HAP-1 (cell line): Measurements from ENCODE around the gene NREP.

Experiments
- DNase-seq, 2 experiments: peaks; one replicate each; pipeline ENCODE4 v3.0.0-alpha.2; 2016 to 2020; ENCODE audit warnings: low spot score in 2 of 2
- H3K27me3 ChIP-seq: fragments of 250-450 bp; sonication (Bioruptor Pico); 2 replicates; pipeline ENCODE4 v1.5.1; 2020; ENCODE audit warnings: low read depth, mild to moderate bottlenecking, moderate library complexity
- H3K36me3 ChIP-seq: fragments of 250-450 bp; sonication (Bioruptor Pico); replicated peaks from 2 replicates; pipeline ENCODE4 v1.5.1; 2020; ENCODE audit warnings: mild to moderate bottlenecking
- H3K4me1 ChIP-seq: fragments of 250-450 bp; sonication (Bioruptor Pico); 2 replicates; pipeline ENCODE4 v1.5.1; 2020; ENCODE audit warnings: mild to moderate bottlenecking
- H3K4me3 ChIP-seq: fragments of 250-450 bp; sonication (Bioruptor Pico); 2 replicates; pipeline ENCODE4 v1.5.1; 2020; ENCODE audit warnings: mild to moderate bottlenecking, moderate library complexity
- H3K9me3 ChIP-seq: fragments of 250-450 bp; sonication (Bioruptor Pico); 2 replicates; pipeline ENCODE4 v1.5.1; 2020; ENCODE audit warnings: mild to moderate bottlenecking, moderate library complexity
- in situ Hi-C: fragments of 300-500 bp; cut with MboI; formaldehyde crosslinking; loops from 3 replicates; pipeline ENCODE4 v1.14.3; 2020; ENCODE audit warnings: low sequenced_read_pairs, inconsistent platforms, mixed read lengths

Gene NREP

GRCh38 chr5:111756581-111757354 lies at the start of gene NREP:
NREP (minus strand) TSS chr5:111757194; CDS start chr5:111755772, 1,422 bp downstream.
- H3K4me1 ChIP-seq = peaks cover 38% of the 10 kb centered on the region
- no peak for DNase-seq
- H3K9me3 ChIP-seq = no peaks in the 10 kb centered on the region
- peak within 1 kb of the TSS; percentile 53 for H3K4me3 ChIP-seq
- H3K27me3 ChIP-seq = no peaks in the 10 kb centered on the region
- no peaks in the 10 kb centered on the region for H3K36me3 ChIP-seq
- in situ Hi-C loops = no loop called here

- no peaks in the 10 kb centered on the region; the same call in 1 of the 2 replicates for H3K27me3 ChIP-seq
- DNase-seq = no peak
- H3K4me1 ChIP-seq = no peaks in the 10 kb centered on the region
- H3K36me3 ChIP-seq = no peaks in the 10 kb centered on the region
- H3K9me3 ChIP-seq = no peaks in the 10 kb centered on the region
- no peak overlapping the region for H3K4me3 ChIP-seq
- in situ Hi-C loops = no loop called here
These were observed 49.8 kb upstream of the NREP start for GRCh38 chr5:111806753-111807152.

GRCh38 chr5:111806156-111806555 lies 49.2 kb upstream of the NREP start:
- Histone ChIP-seq H3K4me3 (no peak overlapping the region), H3K36me3 (no peaks in the 10 kb centered on the region), H3K27me3 (no peaks in the 10 kb centered on the region; the same call in 1 of the 2 replicates), H3K4me1 (peaks cover 3% of the 10 kb centered on the region; the same call in 1 of the 2 replicates), H3K9me3 (no peaks in the 10 kb centered on the region)
- DNase-seq = no peak
- in situ Hi-C loops = no loop called here

GRCh38 chr5:111805071-111805470 lies 48.1 kb upstream of the NREP start:
- Histone ChIP-seq H3K36me3 (no peaks in the 10 kb centered on the region), H3K4me1 (peaks cover 7% of the 10 kb centered on the region; the same call in 1 of the 2 replicates), H3K9me3 (no peaks in the 10 kb centered on the region), H3K4me3 (no peak overlapping the region), H3K27me3 (no peaks in the 10 kb centered on the region; the same call in 1 of the 2 replicates)
- in situ Hi-C loops = no loop called here
- no peak for DNase-seq

GRCh38 chr5:111800351-111800750 lies 43.4 kb upstream of the NREP start:
- DNase-seq = no peak
- peaks cover 7% of the 10 kb centered on the region; the same call in 1 of the 2 replicates for H3K4me1 ChIP-seq
- H3K27me3 ChIP-seq = no peaks in the 10 kb centered on the region
- no peaks in the 10 kb centered on the region for H3K36me3 ChIP-seq
- in situ Hi-C loops = no loop called here
- H3K9me3 ChIP-seq = 0 out of 2 replicates have a peak, but pooled peaks cover 3% of the 10 kb centered on the region
- no peak overlapping the region for H3K4me3 ChIP-seq

GRCh38 chr5:111795142-111795541 lies 38.1 kb upstream of the NREP start:
- no peaks in the 10 kb centered on the region for H3K4me1 ChIP-seq
- no peak overlapping the region for H3K4me3 ChIP-seq
- no peaks in the 10 kb centered on the region for H3K27me3 ChIP-seq
- in situ Hi-C loops = no loop called here
- H3K9me3 ChIP-seq = 0 out of 2 replicates have a peak, but pooled peaks cover 5% of the 10 kb centered on the region
- no peaks in the 10 kb centered on the region for H3K36me3 ChIP-seq
- no peak for DNase-seq

- in situ Hi-C loops = no loop called here
- Histone ChIP-seq H3K4me3 (no peak overlapping the region), H3K4me1 (no peaks in the 10 kb centered on the region), H3K9me3 (0 out of 2 replicates have a peak, but pooled peaks cover 5% of the 10 kb centered on the region), H3K36me3 (no peaks in the 10 kb centered on the region), H3K27me3 (no peaks in the 10 kb centered on the region)
- DNase-seq = no peak
These were observed 35.6 kb upstream of the NREP start for GRCh38 chr5:111792471-111793058.

GRCh38 chr5:111790295-111790694 lies 33.3 kb upstream of the NREP start:
- no peaks in the 10 kb centered on the region for H3K36me3 ChIP-seq
- no peak overlapping the region for H3K4me3 ChIP-seq
- DNase-seq = no peak
- H3K4me1 ChIP-seq = no peaks in the 10 kb centered on the region
- H3K9me3 ChIP-seq = 0 out of 2 replicates have a peak, but pooled peaks cover 2% of the 10 kb centered on the region
- no peaks in the 10 kb centered on the region for H3K27me3 ChIP-seq
- in situ Hi-C loops = no loop called here

- in situ Hi-C loops = no loop called here
- H3K4me1 ChIP-seq = no peaks in the 10 kb centered on the region
- H3K36me3 ChIP-seq = no peaks in the 10 kb centered on the region
- H3K4me3 ChIP-seq = no peak overlapping the region
- no peaks in the 10 kb centered on the region for H3K27me3 ChIP-seq
- H3K9me3 ChIP-seq = no peaks in the 10 kb centered on the region
- no peak for DNase-seq
These were observed 30.0 kb upstream of the NREP start for GRCh38 chr5:111787006-111787405.

GRCh38 chr5:111784491-111785181 lies 27.6 kb upstream of the NREP start:
- Histone ChIP-seq H3K27me3 (no peaks in the 10 kb centered on the region), H3K4me3 (no peak overlapping the region), H3K4me1 (peaks cover 9% of the 10 kb centered on the region), H3K36me3 (no peaks in the 10 kb centered on the region), H3K9me3 (no peaks in the 10 kb centered on the region)
- no peak for DNase-seq
- in situ Hi-C loops = no loop called here

GRCh38 chr5:111783537-111783936 lies 26.5 kb upstream of the NREP start:
- no peak for DNase-seq
- H3K4me3 ChIP-seq = no peak overlapping the region
- no peaks in the 10 kb centered on the region for H3K27me3 ChIP-seq
- H3K36me3 ChIP-seq = no peaks in the 10 kb centered on the region
- no peaks in the 10 kb centered on the region for H3K9me3 ChIP-seq
- peaks cover 13% of the 10 kb centered on the region for H3K4me1 ChIP-seq
- in situ Hi-C loops = no loop called here

GRCh38 chr5:111782216-111782615 lies 25.2 kb upstream of the NREP start:
- H3K27me3 ChIP-seq = no peaks in the 10 kb centered on the region
- H3K4me1 ChIP-seq = peaks cover 13% of the 10 kb centered on the region
- H3K9me3 ChIP-seq = no peaks in the 10 kb centered on the region
- in situ Hi-C loops = no loop called here
- no peak for DNase-seq
- no peaks in the 10 kb centered on the region for H3K36me3 ChIP-seq
- no peak overlapping the region for H3K4me3 ChIP-seq

GRCh38 chr5:111781200-111781599 lies 24.2 kb upstream of the NREP start:
- no peak overlapping the region for H3K4me3 ChIP-seq
- no peaks in the 10 kb centered on the region for H3K36me3 ChIP-seq
- in situ Hi-C loops = no loop called here
- H3K4me1 ChIP-seq = peaks cover 13% of the 10 kb centered on the region
- H3K27me3 ChIP-seq = no peaks in the 10 kb centered on the region
- no peak for DNase-seq
- no peaks in the 10 kb centered on the region for H3K9me3 ChIP-seq

GRCh38 chr5:111779922-111780292 lies 22.9 kb upstream of the NREP start:
- H3K9me3 ChIP-seq = no peaks in the 10 kb centered on the region
- DNase-seq = peak in 1 of 2 experiments; percentile 30
- in situ Hi-C loops = no loop called here
- H3K27me3 ChIP-seq = no peaks in the 10 kb centered on the region
- H3K4me3 ChIP-seq = no peak overlapping the region
- no peaks in the 10 kb centered on the region for H3K36me3 ChIP-seq
- H3K4me1 ChIP-seq = peaks cover 13% of the 10 kb centered on the region
